HG03432 (cell line): ENCODE measurements around the gene SLC22A7.
A peak's percentile ranks its signal among the peaks of the same experiment; 100 is the strongest.

Experiments
- ATAC-seq: cut with Tn5 transposase; IDR thresholded peaks from one replicate; pipeline ENCODE4 v1.9.1; 2021; ENCODE audit warnings: mild to moderate bottlenecking, moderate library complexity; ENCODE audit not compliant: unreplicated experiment

SLC22A7 gene, protein sequence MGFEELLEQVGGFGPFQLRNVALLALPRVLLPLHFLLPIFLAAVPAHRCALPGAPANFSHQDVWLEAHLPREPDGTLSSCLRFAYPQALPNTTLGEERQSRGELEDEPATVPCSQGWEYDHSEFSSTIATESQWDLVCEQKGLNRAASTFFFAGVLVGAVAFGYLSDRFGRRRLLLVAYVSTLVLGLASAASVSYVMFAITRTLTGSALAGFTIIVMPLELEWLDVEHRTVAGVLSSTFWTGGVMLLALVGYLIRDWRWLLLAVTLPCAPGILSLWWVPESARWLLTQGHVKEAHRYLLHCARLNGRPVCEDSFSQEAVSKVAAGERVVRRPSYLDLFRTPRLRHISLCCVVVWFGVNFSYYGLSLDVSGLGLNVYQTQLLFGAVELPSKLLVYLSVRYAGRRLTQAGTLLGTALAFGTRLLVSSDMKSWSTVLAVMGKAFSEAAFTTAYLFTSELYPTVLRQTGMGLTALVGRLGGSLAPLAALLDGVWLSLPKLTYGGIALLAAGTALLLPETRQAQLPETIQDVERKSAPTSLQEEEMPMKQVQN

GRCh38 chr6:43297644-43298564, at the start of gene SLC22A7:
Gene SLC22A7, plus strand, starts transcription at chr6:43298260. Its CDS starts 99 bp downstream, at chr6:43298359.
- ATAC-seq = no peak

DNA sequence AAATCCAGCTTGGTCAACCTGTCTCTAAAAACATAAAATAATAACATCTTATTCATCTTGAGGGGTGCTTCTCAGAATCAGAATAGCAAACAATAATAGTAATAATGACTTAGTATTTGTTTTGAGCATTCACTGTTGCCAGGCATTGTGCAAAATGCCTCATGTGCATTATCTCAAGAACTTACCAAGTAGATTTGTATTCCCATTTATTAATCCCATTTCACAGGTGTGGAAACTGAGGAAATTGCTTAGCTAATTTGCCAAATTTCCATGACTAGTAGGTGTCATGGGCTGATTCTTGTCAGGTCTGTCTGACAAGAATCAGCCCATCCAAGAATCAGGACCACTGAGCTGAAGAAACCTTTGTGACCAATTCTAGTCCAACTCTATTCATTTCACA, 49.3 kb upstream of the SLC22A7 start:
- ATAC-seq = no peak

DNA sequence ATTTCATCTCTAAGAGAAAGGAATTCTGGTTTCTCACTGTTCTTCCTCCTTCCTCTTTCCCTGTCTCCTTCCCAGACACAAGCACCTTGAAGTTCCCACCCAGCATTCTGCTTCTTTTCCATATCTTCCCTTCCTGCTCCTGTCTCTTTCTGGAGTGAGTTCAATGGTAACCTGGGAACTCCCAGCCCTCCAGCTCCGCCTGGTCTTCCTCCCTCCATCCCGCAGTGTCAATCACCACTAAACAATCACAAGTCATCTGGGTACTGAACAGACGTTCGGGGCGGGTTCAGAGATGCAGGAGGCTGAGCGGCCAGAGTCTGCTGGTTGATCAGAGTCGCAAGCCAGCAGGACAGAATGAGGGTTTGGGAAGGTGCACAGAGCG, 47.1 kb upstream of the SLC22A7 start:
- ATAC-seq = no peak

- no peak for ATAC-seq
Observed at GRCh38 chr6:43253401-43253800, 44.7 kb upstream of the SLC22A7 start.

GRCh38 chr6:43254138-43254817, 43.8 kb upstream of the SLC22A7 start:
- ATAC-seq = no peak

- ATAC-seq = no peak
Observed at GRCh38 chr6:43254846-43255245, 43.2 kb upstream of the SLC22A7 start.

DNA sequence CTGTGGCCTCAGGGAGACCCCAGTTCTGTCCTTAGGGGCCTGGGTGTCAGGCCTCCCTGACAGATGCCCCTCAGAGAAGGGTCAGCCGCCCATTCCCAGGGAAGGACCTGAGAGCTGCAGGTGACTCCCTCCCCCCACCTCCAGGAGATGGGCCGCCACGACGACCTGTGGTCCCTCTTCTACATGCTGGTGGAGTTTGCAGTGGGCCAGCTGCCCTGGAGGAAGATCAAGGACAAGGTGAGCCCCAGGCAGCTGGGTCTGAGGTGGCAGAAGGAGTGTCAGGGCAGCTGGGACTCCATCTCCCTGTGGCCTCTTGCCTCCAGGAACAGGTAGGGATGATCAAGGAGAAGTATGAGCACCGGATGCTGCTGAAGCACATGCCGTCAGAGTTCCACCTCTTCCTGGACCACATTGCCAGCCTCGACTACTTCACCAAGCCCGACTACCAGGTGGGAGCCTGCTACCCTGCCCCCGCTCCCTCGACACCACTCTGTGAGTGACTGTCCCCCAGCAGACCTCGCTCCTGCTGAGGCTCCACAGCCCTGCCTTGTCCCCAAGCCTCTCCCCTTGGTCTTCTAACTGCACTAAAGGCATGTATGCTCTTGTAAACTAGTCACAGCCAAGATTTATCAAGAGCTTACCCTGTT, 42.5 kb upstream of the SLC22A7 start:
- ATAC-seq = no peak

- ATAC-seq = no peak
Observed at GRCh38 chr6:43256670-43257366, 41.2 kb upstream of the SLC22A7 start.

GRCh38 chr6:43257367-43258145, 40.5 kb upstream of the SLC22A7 start:
- ATAC-seq = no peak

DNA sequence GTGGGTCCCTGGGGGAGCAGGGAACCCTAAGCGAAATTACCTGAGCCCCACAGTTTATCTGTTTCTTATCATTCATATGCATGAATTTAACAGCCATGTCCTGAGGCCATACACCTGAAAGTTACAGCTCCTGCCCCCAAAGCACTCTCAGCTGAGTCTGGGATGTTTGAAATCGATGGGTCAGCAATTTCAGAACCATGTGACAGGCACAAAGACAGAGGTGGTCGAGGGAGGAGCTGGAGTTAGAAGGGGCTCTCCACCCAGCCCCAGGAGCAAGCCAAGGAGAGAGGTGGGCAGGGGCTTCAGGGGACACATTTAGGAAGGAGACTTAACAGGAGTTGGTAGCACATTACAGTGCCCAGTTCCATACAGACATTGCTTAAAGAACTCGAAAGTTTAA, 39.9 kb upstream of the SLC22A7 start:
- no peak for ATAC-seq

GRCh38 chr6:43258807-43259686, 39.0 kb upstream of the SLC22A7 start:
- no peak for ATAC-seq

GRCh38 chr6:43260791-43261190, 37.3 kb upstream of the SLC22A7 start:
- ATAC-seq = no peak

DNA sequence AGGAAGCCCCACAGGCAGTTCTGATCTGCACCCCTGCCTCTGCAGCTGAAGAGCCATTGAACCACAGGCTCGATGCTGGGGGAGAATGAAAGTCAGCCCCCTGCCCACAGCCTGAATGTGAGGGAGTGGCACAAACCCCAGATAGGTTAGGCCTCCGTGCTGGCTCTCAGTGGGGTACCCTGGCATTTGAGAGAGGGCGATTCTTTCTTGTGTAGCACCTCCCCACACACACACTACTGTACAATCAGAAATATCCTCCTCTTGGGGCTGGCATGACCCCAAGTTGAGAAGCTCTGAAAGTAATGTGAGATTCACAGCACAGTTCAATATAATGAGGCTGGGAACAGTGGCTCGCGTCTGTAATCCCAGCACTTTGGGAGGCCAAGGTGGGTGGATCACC, 36.9 kb upstream of the SLC22A7 start:
- no peak for ATAC-seq

DNA sequence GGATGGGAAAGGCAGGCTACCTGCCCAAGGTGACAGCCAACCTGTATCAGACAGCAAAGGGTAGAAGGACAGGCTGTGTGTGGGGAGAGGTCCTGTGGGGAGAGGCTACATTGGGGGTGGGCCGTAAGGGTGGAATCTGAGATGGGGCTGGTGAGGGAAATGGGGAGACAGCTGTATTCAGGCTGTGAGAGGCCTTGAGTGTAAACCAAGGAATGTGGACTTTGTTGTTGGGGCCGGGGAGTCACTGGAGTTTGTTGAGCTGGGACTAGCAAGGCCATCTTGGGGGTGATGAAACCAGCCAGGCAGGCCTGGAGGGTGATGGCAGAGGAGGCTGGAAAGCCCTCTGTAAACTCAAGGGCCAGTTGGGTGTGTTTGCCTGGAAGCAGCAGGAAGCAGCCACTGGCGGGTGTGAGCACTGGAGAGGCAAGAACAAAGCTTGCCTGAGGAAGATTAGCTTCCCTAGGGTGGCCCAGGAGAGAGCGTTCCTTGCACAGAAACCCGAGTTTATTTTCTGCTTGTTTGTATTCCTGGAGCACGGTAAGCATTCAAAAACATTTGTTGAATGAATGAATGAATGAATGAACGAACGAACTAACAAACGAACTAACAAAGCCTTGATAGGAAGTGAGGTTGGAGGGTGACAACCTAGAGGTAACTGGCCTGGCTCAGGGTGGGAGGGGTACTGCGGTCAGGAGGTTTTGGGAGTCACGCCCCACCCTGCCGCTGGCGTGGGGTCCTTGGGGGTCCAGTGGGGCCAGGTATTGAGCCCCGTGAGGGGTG, 35.9 kb upstream of the SLC22A7 start:
- no peak for ATAC-seq

DNA sequence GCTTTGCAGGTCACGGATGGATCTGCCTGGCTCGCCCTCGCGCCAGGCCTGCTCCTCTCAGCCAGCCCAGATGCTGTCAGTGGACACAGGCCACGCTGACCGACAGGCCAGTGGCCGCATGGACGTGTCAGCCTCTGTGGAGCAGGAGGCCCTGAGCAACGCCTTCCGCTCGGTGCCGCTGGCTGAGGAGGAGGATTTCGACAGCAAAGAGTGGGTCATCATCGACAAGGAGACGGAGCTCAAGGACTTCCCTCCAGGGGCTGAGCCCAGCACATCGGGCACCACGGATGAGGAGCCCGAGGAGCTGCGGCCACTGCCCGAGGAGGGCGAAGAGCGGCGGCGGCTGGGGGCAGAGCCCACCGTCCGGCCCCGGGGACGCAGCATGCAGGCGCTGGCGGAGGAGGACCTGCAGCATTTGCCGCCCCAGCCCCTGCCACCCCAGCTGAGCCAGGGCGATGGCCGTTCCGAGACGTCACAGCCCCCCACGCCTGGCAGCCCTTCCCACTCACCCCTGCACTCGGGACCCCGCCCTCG, 35.2 kb upstream of the SLC22A7 start:
- no peak for ATAC-seq

- ATAC-seq = peak; percentile 83
Observed at GRCh38 chr6:43263314-43264178, 34.5 kb upstream of the SLC22A7 start.
